ENCODE measurements around the gene COX7A1.

GRCh38 chr19:36160821-36161596 lies 8.8 kb upstream of the COX7A1 start:
- TF ChIP-seq, protein P1, sequence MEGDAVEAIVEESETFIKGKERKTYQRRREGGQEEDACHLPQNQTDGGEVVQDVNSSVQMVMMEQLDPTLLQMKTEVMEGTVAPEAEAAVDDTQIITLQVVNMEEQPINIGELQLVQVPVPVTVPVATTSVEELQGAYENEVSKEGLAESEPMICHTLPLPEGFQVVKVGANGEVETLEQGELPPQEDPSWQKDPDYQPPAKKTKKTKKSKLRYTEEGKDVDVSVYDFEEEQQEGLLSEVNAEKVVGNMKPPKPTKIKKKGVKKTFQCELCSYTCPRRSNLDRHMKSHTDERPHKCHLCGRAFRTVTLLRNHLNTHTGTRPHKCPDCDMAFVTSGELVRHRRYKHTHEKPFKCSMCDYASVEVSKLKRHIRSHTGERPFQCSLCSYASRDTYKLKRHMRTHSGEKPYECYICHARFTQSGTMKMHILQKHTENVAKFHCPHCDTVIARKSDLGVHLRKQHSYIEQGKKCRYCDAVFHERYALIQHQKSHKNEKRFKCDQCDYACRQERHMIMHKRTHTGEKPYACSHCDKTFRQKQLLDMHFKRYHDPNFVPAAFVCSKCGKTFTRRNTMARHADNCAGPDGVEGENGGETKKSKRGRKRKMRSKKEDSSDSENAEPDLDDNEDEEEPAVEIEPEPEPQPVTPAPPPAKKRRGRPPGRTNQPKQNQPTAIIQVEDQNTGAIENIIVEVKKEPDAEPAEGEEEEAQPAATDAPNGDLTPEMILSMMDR (IDR thresholded peaks at IDR 0.05; ENCODE audit: low read depth, low read length, poor library complexity, severe bottlenecking): no peak
- TF ChIP-seq EZH2phosphoT487 (IDR thresholded peaks at IDR 0.05; ENCODE audit: borderline replicate concordance, low read length): no peak
